Measurements from ENCODE around the gene LHFPL2. TPM values are rescaled to one million over a fixed set of nuclear protein-coding genes. Genes with fewer than 3 reads are reported as not detected.

Gene LHFPL2
- total and polyA plus RNA-seq, 2 experiments from 2014 or later = 10.6 to 50.8 TPM

GRCh38 chr5:78690253-78690972 lies 41.8 kb upstream of the LHFPL2 start (continued):
- TF ChIP-seq ZNF462 (CRISPR knock-in tag; IDR thresholded peaks at IDR 0.05) (no peak), EZH2phosphoT487 (IDR thresholded peaks at IDR 0.05; ENCODE audit: unreplicated experiment) (no peak), ZNF114 (CRISPR knock-in tag; IDR thresholded peaks at IDR 0.05) (no peak), POLR2AphosphoS5 (IDR thresholded peaks at IDR 0.05; ENCODE audit: low read depth) (no peak), CREB1 (CRISPR knock-in tag; IDR thresholded peaks at IDR 0.05; ENCODE audit: low read depth) (no peak), JUNB (IDR thresholded peaks at IDR 0.05; ENCODE audit: unreplicated experiment) (no peak), NANOG (IDR thresholded peaks at IDR 0.05; ENCODE audit: borderline replicate concordance) (0 out of 2 replicates have a peak, but pooled peaks have one; percentile 27)

- H3K27ac Mint-ChIP-seq = no peak overlapping the region
- H3K9me3 Mint-ChIP-seq = peaks cover 24% of the 10 kb centered on the region
- 0 out of 2 replicates have a peak, but pooled peaks cover 3% of the 10 kb centered on the region for H3K9me2 ChIP-seq (ENCODE audit: insufficient read depth)
- H3K27me3 ChIP-seq (ENCODE audit: insufficient read depth) = no peaks in the 10 kb centered on the region
- no peaks in the 10 kb centered on the region for H3K36me3 ChIP-seq (ENCODE audit: insufficient read depth)
- DNase-seq (ENCODE audit: low spot score) = no peak
- H3K4me1 ChIP-seq (ENCODE audit: insufficient read depth) = peaks cover 17% of the 10 kb centered on the region
- no peak for ATAC-seq
- H3K27me3 Mint-ChIP-seq (ENCODE audit: insufficient read depth, low read depth, poor library complexity) = peaks cover 4% of the 10 kb centered on the region
- H4K20me1 ChIP-seq (replicated peaks; ENCODE audit: insufficient read depth) = no peaks in the 10 kb centered on the region
- peaks cover 8% of the 10 kb centered on the region for H3K36me3 Mint-ChIP-seq (ENCODE audit: low read depth)
- no peak overlapping the region for H3K4me3 ChIP-seq
- H3K4me1 Mint-ChIP-seq = peaks cover 24% of the 10 kb centered on the region
- peak overlapping the region; percentile 57 for H2AFZ ChIP-seq
- H3K79me2 ChIP-seq (replicated peaks; ENCODE audit: insufficient read depth) = no peaks in the 10 kb centered on the region
- H3K4me2 ChIP-seq = peak overlapping the region; percentile 28; the same call in 1 of the 2 replicates
- H3F3A ChIP-seq (replicated peaks; ENCODE audit: low read depth) = no peaks in the 10 kb centered on the region
- H3K27ac ChIP-seq (ENCODE audit: low read depth) = no peak overlapping the region
- H3K4me3 Mint-ChIP-seq = no peak overlapping the region
- TF ChIP-seq JUNB (IDR thresholded peaks at IDR 0.05; ENCODE audit: unreplicated experiment) (no peak), ZNF114 (CRISPR knock-in tag; IDR thresholded peaks at IDR 0.05) (no peak), ZNF462 (CRISPR knock-in tag; IDR thresholded peaks at IDR 0.05) (no peak), EZH2 (IDR thresholded peaks at IDR 0.05; ENCODE audit: low read depth, unreplicated experiment) (no peak)
Observed at GRCh38 chr5:78689540-78690252, 41.1 kb upstream of the LHFPL2 start.
